Left renal cortex interstitium (tissue), 4 donors: ENCODE data around the gene RNF157. TPM values are rescaled to one million over a fixed set of nuclear protein-coding genes. Genes with fewer than 3 reads are reported as not detected.

ENCODE experiments used
- DNase-seq, 4 donors: peaks; one replicate each; pipeline ENCODE4 v3.0.0-alpha.2; 2013; ENCODE audit warnings: low read depth in 4 of 4, low spot score in 2 of 4, missing footprints in 1 of 4
- polyA plus RNA-seq, 4 donors: library from polyadenylated mRNA; unstranded; fragments of 120-200 nt; gene quantifications; one replicate each; pipeline ENCODE4 v1.2.1, GENCODE V29; 2013; ENCODE audit not compliant: insufficient read length in 4 of 4

RNF157 gene
- polyA plus RNA-seq, 4 donors, result 22.0 to 39.1 (median 28.8) TPM

- DNase-seq, result no peak
Observed at GRCh38 chr17:76163919-76164318, 76.4 kb downstream of the RNF157 start.

GRCh38 chr17:76161619-76162266, 78.5 kb downstream of the RNF157 start:
- no peak for DNase-seq

GRCh38 chr17:76160896-76161528, 79.3 kb downstream of the RNF157 start:
- DNase-seq, result no peak

GRCh38 chr17:76159157-76159556, 81.1 kb downstream of the RNF157 start:
- no peak for DNase-seq

- DNase-seq, result no peak
Observed at GRCh38 chr17:76157759-76158158, 82.5 kb downstream of the RNF157 start.

- DNase-seq, result no peak
Observed at GRCh38 chr17:76156662-76156991, 83.7 kb downstream of the RNF157 start.

- DNase-seq, result no peak
Observed at GRCh38 chr17:76155988-76156661, 84.2 kb downstream of the RNF157 start.

- no peak for DNase-seq
Observed at GRCh38 chr17:76154936-76155845, 85.1 kb downstream of the RNF157 start.

GRCh38 chr17:76154292-76154691, 86.0 kb downstream of the RNF157 start:
- DNase-seq, result no peak

- DNase-seq, result no peak
Observed at GRCh38 chr17:76153640-76154039, 86.7 kb downstream of the RNF157 start.

- no peak for DNase-seq
Observed at GRCh38 chr17:76153202-76153601, 87.1 kb downstream of the RNF157 start.

- DNase-seq, result no peak
Observed at GRCh38 chr17:76152591-76152990, 87.7 kb downstream of the RNF157 start.

GRCh38 chr17:76151896-76152454, 88.3 kb downstream of the RNF157 start:
- DNase-seq, result no peak

- no peak for DNase-seq
Observed at GRCh38 chr17:76150712-76151622, 89.3 kb downstream of the RNF157 start.

- DNase-seq, result no peak
Observed at GRCh38 chr17:76149214-76149613, 91.1 kb downstream of the RNF157 start.

- no peak for DNase-seq
Observed at GRCh38 chr17:76148015-76148326, 92.3 kb downstream of the RNF157 start.

GRCh38 chr17:76147211-76148014, 92.9 kb downstream of the RNF157 start:
- no peak for DNase-seq

- no peak for DNase-seq
Observed at GRCh38 chr17:76146053-76146851, 94.0 kb downstream of the RNF157 start.
